HG03108 (cell line): ENCODE results near the gene RFTN1.

Experiments
- ATAC-seq: cut with Tn5 transposase; IDR thresholded peaks from one replicate; pipeline ENCODE4 v1.9.1; 2021; ENCODE audit warnings: moderate library complexity; ENCODE audit not compliant: unreplicated experiment

The RFTN1 gene

DNA sequence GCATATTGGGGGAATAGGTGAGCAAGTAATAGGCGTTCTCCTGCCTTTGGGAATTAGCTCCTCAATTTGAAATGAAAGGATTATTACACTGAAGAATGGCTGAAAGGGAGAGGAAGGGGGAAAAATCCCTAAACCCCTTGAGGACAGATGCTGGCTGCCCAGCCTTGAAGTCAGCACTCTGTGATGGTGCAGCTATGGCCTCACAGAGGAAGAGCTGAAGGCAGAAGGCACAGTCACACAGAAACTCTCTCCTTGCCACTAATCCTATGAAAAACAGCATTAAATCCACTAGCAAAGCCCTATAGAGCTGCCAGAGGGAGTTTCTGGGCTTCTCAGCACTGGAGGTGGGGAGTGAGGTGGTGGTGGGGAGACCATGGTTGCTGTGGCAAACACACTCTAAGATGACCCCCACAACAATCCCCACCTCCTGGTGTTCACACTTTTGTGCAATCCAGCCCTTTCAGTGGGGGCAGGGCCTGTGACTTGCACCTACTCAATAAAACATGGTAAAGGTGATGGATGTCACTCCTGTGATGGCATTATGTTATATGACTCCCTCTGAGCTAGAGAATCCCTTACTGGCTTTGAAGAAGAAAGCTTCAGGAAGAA is 101.2 kb downstream of the RFTN1 start:
- ATAC-seq: no peak

DNA sequence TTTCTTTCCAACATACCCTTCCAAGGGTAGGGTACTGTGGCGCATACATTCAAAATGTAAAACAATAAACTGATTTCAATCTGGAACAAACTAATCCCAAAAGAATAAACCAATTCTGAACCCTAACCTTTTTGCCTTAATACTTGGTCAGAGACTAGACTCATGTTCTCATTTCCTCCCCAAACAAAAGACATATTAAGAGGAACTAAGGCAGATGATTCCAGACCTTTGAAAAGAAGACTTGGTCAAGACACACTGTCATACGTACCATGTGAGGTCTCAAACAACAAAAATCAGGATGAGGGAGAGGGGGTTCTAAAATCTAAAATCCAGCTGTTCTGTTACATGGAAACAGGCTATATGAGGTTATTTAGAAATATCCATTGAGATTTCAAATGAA is 102.1 kb downstream of the RFTN1 start:
- ATAC-seq: no peak

DNA sequence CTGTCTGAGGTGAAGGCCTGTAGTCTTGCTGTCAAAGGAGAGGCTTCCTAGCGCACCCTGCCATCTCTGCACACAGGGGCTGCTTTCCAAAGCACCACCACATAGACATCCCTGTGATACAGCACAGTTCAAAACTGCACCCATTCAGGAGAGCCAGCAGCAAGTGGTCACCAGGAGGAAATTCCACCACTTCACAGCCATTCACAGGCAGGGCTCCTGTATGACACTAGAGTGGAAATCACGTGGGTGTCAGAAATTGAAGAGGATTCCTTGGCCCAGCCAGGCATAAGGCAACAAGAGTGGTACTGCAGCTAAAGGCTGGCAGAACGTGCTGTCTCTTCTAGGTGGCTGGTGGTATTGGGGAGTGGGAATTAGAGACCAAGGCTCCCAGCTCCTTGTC is 102.8 kb downstream of the RFTN1 start:
- ATAC-seq: no peak

DNA sequence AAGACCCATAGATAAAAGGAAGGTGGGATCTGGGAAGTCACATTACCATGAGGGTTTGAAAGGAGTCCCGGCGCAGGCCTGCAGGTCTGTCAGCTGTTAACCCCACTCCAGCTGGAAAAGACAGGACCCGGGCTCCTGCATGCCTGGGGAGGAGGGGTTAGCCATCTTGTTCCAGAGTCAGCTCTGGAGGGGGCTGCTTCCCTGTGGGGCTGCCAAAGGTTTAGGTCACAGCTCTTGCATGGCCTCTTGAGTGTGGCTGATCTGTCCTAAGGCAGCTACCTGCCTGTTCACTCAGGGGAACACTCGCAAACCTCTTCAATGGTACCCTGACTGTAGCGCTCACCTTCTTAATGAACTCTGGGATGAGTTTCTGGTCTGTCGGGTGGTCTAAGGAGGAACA is 104.5 kb downstream of the RFTN1 start:
- no peak for ATAC-seq

DNA sequence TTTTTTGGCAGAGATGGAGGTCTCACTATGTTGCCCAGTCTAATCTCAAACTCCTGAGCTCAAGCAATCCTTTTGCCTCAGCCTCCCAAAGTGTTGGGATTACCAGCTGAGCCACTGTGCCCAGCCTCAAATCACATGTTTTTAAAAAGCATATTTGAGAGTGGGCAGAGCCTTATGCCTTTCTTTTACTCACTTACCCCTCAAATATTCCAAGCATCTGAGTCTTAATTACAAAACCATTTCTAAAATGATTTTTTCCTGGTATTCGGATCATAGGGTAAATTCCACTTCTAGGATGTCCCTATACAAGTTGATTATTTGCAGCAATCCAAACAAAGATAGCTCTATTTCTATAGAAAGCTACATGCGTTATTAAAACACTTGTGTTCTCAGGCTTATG is 106.1 kb downstream of the RFTN1 start:
- no peak for ATAC-seq

DNA sequence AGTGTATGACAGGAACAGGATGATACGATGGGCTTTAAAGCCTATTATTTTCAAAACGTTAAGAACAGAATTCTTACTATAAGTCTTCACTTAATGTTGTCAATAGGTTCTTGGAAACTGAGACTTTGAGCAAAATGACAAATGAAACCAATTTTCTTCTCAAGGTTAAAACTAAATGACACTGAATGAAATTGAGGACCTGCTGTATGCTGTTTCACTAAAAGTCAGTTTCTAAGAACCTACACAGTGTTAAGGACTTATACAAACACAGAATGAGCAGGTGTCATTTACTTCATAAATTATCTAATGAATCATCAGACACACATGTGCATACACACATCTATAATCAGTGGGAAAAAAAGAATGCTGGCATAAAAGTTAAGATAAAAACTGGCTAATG is 106.9 kb downstream of the RFTN1 start:
- ATAC-seq: no peak

DNA sequence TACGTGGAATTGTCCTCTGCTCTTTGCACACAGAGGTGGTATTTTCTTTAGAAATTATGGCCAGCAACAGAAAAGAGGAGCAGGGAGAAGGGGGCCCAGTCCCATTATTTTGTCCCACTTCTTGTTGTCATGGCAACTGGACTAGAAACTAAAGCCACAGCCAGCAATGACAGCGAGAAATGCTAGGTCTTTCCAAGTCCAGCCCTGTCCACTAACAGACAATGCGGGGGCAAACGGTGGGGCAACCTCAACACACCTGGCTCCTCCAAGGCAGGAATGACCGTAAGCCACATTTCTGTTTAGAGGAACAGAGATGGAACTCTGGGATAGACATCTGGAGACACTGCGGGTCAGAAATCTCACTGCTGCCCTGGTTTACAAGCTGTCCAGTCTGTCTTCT is 107.3 kb downstream of the RFTN1 start:
- ATAC-seq: no peak

DNA sequence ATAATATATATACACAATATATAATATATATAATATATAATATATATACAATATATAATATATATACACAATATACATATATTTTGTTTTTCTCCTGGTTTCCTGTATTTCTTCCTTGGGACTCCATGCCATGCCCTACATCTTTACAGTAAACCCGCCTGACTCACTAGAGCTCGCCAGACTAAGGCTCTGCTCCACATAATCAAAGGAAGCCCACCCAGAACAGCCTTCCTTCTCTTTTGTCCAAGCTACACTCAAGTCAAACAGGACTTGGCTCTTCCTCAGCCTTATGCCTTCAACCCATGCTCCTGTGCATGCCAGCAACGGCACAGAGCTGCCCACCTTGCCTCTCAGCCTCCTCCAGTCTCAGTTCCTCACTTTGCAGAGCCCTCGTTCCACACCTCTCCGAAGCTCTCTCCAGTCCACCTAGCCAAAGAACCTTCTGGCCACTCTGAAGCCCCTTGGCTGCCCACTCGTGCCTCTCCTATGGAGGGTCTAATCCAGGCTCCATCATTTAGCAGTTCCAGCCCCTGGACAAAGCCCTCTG is 109.1 kb downstream of the RFTN1 start:
- no peak for ATAC-seq

DNA sequence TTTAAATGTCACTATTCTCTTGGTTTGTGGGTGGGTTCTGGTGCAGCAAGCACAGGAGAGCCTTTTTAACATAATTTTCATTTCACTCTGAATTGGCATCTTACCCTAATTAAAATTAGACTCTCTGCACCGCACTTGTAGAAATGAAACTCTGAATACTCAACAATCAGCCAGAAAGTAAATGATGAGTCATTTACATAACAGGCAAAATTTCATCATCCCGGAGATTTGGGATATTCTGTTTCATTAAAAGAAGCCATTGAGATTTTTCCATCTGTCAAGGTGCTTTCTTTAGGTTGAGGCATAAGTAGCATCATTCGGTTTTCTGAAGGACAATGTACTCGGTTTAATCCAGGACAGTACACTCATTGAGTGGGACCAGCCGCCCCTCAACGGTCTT is 111.0 kb downstream of the RFTN1 start:
- no peak for ATAC-seq

DNA sequence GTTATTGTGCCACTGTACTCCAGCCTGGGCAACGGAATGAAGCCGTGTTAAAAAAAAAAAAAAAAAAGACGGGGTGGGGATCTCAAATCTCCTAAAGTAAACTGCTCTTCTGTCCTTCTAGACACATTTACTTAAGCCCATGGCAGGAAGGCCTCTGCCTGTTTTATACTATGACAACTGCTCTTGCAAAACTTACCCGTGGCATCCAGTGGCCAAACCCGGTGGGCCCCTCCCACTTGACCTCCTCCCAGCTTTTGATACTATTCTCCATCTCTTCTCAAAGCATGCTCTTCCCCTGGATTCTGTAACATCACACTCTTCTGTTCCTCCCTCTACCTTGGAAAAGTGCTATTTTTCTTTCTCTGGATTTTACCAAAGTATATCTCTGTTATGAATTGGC is 112.2 kb downstream of the RFTN1 start:
- no peak for ATAC-seq

DNA sequence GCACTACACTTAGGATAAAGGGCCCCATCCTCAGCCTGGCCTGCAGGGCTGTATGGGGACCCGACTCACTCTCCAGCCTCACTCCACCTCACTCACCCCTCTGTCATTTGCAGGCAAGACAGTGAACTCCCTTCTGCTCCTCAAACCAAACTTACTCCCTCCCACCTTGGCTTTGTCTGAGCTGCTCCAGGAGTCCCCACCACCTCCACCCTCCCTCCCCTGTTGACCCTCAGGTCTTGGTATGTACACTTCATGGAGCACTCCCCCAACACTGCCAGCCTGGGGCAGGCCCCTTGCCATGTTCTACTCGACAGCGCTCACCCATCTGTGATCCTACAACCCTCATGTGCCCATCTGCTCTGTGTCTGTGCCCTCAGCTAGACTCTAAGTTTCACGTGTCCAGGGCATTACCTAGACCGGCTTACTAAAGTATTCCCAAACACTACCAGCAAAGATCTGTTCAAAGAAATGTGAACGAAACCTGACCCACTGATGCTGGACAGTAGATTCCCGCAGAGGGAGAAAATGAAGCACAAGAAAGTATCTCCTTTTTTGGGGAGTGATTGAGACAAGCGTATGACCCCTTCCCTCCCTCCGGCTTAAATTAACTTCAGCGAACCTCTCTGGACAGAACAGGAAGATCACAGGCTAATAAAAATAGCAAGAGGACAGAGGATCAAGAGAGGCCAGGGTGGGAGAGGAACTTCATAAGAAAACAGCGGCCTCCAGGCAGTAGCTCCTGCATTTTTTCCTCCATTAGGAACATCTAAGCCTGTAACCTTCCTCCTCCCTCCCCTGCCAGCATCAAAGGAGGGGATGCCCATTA is 113.2 kb downstream of the RFTN1 start:
- no peak for ATAC-seq

DNA sequence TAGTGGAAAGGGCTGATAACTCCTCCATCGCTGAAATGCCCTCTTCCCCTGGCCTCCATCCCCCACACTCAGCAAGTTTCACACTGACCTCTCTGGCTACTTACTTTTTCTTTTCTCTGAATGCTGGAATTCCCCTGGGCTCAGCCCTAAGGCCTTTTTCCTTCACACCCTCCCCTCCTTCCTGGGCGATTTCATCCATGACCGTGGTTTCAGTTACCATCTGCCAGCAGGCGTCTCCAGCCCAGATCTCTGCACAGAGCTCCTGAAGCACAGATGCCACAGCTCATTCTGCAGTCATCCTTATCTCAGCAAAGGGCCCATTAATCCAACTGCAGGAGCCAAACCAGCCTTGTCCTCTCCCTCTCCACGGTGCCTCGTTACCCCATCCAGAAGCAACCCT is 114.0 kb downstream of the RFTN1 start:
- ATAC-seq: no peak

DNA sequence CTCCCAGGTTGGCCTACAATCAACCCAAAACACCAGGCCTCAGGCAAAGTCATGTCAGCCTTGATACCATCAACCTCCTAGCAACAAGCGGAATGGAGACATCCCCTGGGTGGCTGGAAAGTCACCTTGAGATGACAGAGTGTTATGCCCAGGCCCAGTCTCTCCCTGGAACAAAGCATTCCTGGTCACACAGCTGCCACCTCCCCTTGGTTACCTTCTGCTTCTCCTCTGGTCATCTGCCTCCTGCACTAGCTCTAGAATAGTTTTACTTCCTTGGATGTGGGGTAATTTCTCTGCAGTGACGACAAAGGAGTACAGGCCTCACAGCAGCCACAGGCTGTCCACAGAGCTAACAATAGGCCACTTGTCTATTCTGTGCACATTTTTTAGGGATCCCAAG is 114.9 kb downstream of the RFTN1 start:
- ATAC-seq: no peak

DNA sequence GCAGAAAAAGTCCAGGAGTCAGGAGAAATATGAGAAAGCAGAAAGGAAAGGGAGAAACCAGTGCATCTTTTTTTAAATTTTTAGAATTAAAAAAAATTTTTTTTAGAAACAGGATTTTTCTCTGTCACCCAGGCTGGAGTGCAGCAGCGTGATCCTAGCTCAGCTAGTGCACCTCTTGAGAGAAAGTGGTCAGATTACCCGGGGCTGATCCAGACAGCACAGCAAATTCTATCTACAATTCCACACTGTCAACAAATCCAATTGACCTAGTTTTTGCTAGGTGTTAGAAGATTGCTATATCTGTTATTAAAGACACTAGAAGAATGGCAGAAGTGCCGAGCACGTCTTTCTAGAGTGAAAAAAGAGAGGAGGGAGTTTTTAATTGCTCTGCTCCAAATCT is 117.3 kb downstream of the RFTN1 start:
- ATAC-seq: no peak

DNA sequence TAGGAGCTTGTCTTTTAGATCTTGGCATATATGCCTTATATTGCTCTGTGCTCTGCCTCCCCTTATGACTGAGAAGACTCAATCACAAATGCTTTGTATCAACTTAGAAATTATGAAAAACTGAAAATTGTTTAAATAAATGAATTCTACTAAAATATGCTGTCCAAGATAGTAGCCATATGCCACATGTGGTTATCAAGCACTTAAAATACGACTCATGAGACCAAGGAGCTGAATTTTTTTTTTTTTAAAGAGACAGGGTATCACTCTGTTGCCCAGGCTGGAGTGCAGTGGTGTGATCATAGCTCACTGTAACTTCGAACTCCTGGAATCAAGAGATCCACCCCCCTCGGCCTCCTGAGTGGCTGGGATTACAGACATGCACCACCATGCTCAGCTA is 118.3 kb downstream of the RFTN1 start:
- no peak for ATAC-seq

DNA sequence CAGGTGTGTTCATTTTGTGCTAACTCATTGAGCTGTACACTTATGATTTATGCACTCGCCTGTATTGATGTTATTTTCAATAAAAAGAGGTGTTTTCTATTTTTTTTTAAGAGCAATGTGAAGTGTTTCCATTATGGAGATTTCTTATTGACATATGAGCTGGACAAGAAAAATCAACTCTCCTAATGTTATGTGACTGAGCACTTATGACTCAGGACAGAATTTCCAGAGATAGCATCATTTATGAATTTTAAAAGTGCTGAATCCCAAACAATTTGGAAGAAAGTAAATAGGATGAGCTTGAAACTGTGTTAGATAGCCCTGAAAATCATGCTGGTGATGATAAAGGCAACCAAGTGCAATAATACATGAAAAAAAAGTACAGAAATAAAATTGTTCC is 118.9 kb downstream of the RFTN1 start:
- ATAC-seq: no peak

DNA sequence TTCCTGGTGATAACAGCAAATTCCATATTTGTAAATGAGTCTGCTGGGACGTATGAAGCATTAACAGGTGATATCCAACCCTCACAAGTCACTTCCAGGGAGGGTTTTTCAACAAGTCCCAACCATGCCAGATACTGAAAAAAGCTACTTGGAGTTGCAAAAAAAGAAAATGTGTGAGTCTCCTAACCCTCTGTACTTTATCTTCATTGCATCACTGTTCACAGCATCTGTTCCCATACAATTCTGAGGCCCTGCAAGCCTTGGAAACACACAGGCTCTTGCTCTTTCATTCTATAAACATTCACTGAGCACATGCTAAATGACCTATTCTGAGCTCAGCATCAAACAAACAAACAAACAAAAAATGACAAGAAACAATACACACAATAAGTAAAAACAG is 120.8 kb downstream of the RFTN1 start:
- no peak for ATAC-seq

DNA sequence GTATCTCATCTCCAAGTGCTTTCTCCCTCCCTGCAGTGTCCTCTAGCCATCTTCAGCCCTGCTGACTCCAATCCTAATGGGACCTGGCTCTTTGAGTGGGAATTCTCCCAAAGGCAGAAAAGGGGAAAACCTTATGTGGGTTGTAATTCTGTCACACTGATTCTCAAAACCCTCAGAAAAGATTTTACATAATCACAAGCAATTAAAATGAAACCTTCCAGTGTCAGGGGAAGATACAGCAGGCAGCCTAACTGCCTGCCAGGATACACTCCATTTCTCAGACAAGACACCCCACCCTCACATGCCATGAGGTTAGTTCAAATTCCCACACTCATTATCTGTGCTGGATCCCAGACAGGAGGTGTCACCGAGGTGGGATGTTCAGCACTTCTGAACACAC is 121.4 kb downstream of the RFTN1 start:
- no peak for ATAC-seq

DNA sequence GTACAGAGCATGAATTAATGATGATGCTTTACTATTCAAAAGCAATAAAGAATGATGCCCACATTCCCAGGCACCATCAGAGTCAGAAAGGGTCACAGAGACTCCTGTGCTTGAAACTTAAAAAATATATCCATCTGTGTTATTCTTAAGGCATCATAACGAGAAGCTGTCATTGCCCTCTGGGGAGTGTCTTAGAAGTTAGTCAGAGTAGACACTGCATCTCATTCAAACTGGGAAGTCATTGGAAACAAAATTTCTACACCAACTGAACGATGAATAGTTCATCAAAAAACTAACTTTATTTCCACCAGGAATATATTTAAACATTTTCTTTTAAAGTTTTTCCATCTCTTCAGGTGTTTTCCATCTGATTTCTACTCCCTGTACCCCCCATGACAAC is 122.9 kb downstream of the RFTN1 start:
- no peak for ATAC-seq

DNA sequence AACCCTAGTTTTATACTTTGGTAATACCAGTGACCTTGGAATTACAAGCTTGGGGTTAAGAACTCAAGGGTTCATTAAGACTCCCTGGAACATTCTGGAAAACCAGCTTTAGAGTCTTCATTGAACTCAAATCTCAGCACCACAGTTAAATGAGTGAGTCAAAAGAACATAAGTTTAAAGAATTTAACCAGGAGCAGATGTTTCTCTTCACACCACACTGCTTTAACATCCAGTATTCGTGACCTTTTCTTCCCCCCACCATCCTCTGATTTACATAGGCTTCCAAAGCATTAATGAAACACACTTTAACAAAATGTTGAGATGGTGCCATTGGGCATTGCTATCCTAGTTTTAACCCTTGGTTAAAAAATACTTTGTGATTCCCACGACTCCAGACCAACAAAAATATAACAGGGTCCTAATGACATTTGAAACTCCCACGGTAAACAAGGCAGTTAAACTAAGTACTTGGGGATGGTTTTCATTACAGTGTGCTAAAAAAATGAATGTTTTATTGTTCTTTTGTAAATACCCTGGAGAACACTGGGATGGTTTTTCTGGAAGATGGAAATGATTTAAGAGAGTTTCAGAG is 124.6 kb downstream of the RFTN1 start:
- ATAC-seq: no peak

DNA sequence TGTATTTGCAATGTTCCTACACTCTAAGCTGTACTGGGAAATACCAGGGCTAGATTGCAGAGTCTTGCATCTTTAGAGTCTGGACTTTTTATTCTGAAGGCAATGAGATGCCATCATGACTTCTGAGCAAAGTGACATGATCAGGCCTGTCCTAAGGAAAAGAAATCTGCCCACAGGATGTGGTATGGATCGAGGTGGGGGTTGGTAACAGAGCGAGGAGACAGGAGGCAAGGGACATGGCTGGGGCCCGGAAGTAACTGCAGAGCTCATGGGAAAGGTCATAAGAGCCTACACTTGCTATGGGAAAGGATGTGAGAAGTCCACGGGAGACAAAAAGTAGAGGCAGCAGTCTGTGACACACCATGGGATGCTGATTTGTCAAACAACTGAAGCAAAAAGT is 126.9 kb downstream of the RFTN1 start:
- ATAC-seq: no peak

DNA sequence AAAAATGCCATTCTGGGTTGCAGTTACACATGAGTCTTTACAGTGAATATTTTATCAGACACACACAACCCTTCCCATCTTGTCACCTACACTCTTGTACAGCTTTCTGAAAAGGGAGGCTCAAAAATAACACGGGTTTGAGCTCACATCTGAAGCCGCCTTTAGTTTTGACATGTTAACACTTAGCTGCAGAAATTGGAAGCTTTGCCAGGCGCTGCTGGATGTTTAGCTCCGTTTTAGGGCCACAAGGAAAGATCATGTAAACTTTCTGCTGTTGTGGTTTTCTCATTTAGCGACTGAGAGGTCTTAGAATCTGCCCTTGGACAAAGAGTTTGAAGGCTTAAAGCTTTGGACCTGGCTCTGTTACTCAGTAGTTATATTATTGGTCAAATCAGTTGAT is 128.3 kb downstream of the RFTN1 start:
- ATAC-seq: no peak
